ENCODE measurements around the gene LRP8.

DNA sequence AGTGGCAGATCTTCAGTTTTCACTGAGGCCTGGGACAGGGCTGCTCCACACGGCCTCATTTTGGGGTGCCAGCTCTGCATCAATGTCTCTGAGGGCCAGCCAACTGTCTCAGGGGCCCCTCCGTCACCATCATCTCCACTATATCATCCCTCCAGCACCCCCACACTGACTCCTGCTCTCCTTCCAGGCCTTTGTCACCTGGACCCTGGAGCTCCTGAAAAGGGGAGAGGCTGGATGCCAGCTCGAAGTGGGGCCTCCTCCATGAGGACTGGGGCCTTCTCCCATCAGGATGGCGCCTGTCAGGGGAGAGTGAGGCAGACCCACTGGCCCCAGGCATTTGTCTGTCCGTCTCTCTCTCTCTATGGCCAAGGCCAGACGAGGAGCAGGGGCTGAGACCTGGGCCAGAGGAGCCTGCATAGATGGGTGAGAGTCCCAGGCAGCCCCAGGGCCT, 44.7 kb upstream of the LRP8 start:
- TF ChIP-seq POLR2A (IDR thresholded peaks at IDR 0.05; ENCODE audit: extremely low read depth, insufficient read length): no peak
- TF ChIP-seq, protein P1, sequence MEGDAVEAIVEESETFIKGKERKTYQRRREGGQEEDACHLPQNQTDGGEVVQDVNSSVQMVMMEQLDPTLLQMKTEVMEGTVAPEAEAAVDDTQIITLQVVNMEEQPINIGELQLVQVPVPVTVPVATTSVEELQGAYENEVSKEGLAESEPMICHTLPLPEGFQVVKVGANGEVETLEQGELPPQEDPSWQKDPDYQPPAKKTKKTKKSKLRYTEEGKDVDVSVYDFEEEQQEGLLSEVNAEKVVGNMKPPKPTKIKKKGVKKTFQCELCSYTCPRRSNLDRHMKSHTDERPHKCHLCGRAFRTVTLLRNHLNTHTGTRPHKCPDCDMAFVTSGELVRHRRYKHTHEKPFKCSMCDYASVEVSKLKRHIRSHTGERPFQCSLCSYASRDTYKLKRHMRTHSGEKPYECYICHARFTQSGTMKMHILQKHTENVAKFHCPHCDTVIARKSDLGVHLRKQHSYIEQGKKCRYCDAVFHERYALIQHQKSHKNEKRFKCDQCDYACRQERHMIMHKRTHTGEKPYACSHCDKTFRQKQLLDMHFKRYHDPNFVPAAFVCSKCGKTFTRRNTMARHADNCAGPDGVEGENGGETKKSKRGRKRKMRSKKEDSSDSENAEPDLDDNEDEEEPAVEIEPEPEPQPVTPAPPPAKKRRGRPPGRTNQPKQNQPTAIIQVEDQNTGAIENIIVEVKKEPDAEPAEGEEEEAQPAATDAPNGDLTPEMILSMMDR (IDR thresholded peaks at IDR 0.05; ENCODE audit: low read depth, low read length): no peak
